ENCODE data around the gene GSDMA. TPM values are rescaled to one million over a fixed set of nuclear protein-coding genes. Genes with fewer than 3 reads are reported as not detected.

The GSDMA gene
- total RNA-seq, 1 donor from 2014 or later: 2.5 TPM

DNA sequence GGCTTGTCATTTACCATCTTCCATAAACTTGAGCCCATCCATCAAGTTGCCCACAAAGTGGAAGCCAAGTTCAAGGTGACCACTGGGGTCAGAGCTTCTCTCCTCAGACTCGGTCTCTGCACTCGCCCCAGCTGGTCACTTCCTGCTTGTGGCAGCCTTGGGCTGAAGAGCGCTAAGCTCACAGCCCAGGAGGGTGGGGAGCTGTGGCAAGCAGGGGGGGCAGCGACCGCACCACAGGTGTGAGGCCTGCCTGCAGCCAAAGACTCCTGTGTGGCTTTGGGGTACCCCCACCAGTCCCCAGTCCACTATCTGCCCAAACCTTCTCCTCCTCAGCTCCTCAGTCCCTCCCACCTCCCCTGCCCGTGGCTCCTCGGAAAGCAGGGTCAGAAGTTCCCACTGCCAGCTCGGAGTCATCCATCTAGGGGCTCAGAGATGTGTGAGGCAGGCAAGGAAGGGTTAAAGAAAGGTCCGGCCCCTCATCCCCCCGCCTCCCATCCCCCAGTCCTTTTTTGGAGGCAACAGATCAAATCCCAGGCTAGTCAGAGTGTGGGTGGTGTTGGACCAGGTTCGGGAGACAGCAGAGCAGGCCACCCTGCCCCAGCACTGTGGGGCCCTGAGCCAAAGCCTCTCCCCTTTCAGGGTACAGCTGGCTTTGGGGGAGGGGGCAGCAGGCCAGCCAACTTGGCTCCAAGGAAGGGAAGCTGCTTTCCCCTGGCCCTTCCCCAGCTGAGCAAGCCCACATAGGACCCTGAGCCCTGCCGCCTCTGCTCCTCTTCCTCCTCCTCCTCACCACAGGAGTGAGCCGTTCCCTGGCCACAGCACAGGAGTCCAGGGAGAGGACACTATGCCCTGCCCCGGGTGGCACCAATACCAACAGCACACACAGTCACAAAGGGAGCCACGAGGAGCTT, 55.7 kb downstream of the GSDMA start:
- intact Hi-C loops (cut with micrococcal nuclease): no loop called here

DNA sequence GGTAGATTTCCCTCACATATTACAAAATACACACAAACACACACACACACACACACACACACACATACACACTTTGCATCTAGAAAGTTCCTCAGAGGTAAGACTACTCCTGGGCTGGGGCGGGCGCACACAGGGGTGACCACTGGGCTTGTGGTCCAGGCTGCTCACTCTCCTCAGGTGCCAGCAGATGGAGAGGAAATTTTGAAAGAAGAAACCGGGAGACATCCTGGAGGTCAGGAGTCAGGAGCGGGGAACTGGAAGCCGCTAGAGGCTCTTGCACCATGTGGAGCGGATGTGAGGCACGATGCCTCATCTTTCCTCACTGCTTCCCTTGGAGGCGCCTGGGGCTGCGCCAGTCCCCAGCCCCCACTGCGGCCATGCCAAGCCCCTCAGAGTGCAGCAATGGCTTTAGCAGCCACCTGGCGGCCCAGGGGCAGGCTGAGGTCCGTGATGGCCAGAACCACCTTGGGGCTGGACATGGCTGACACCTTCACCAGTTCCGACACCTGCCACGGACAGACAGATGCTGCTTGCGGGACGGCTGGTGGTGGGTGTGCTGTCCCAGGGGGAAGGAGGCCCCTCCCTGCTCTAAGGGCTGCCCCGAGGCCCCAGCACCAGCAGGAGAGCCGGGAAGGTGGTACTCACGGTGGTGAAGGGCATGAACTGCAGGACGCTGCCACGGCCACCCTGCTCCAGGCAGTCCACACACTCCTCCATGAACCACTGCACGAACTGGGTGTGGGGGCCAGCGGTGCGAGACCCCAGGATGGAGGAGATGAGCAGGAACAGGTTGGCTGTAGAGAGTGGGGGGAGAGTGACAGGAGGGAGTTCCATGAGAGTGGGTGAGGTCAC, 56.6 kb downstream of the GSDMA start:
- intact Hi-C loops (cut with micrococcal nuclease): no loop called here

- intact Hi-C loops (cut with micrococcal nuclease): no loop called here
Observed at GRCh38 chr17:40020146-40020545, 57.3 kb downstream of the GSDMA start.

DNA sequence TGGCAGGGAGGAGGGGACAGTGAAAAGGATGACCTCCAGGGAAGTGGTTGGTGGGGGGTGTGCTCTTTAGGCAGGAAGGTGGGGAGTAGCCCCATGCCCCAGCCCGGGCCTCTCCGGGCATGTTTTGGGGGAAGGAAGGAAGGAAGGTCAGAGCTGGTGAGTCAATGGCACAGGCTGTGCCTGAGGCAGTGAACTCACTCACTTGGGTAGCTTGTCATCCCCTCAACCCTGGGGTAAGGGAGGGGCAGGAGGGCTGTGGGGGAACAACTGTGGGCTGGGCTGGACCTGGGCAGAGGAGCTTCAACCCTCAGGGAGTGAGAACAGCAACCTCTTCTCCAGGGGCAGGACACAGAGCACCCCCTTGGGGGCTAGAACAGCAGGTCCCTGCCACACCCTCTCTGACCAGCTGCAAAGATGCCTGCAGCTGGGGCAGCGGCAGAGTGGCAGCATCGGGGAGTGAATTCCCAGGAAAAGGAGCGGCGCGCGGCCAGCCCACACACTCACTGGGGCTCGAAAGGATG, 58.7 kb downstream of the GSDMA start:
- intact Hi-C loops (cut with micrococcal nuclease): no loop called here

DNA sequence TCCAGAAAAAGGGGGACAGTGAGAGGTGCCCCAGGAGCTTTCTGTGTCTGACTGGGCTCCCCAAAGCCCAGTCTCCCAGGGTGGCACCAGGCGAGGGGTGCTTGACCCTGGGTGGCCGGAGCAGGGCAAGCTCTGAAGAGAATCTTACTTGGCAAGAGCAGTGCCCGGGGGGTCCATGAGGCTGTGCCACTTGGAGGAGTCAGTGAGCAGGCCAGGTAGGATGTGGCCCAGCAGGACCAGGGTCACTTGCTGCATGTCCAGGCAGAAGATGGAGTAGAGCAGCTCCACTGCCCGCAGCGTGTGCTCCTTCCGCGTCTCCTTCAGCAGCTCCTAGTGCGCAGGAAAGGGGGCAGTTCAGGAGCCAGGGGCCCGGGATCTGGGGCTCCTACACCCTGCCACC, 59.7 kb downstream of the GSDMA start:
- intact Hi-C loops (cut with micrococcal nuclease): no loop called here

DNA sequence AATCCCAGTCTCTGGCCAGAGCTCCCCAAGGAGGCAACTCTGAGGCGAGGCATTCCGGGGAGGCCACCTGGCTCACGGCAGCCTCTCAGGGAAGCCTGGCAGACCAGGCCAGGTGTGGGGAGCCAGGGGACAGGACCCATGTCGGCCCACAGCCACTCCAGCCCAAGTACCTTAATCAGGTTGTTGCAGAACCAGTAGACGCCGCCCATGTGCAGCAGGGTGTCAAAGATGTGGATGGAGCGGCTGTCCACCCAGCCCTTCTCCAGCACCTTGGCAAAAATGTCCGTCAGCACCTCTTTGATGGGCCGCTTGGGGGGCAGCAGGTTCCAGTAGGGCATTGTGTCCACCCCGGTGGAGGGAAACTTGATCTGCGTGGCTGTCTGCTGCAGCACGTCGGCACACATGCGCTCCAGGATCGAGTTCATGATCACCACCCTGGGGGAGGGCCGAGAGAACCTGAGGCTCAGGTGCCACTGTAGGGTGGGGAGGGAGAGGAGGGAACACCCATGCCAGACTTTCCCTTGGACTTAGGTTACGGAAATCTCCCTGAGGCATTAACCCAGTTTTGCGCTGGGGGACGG, 60.2 kb downstream of the GSDMA start:
- intact Hi-C loops (cut with micrococcal nuclease): no loop called here

DNA sequence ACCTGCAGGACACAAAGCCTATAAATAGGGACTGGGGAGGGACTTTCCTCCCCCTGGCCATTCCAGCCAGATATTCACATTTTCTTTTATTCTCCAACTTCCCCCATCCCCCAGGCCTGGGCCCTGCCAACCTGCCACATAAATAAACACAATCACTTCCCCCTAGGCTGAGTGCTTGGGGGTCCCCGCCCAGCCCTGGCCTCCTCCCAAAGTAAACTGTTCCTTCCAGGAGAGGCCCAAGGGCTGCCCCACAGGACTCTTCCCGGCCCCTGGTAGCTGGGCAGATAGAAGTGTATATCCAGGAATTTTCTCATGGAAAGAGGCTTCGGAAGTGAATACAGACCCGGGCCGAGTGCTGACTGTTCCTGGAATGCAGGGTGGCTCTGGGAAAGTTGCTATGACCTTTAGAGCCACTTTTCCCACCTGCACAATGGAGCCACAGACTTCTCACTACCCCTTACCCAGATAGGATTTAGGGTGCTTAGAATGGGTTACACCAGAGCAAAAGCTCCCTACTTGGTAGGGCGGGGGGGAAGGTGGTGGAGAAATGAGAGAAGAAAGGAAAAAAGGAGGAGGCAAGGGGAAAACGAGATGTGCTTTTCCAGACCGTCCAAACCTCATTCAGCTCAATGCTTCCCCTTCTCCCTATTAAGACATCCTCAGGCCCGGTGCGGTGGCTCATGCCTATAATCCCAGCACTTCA, 60.9 kb downstream of the GSDMA start:
- intact Hi-C loops (cut with micrococcal nuclease): no loop called here

- intact Hi-C loops (cut with micrococcal nuclease): no loop called here
Observed at GRCh38 chr17:40024901-40025300, 62.1 kb downstream of the GSDMA start.

GRCh38 chr17:40025559-40025958, 62.8 kb downstream of the GSDMA start:
- intact Hi-C loops (cut with micrococcal nuclease): no loop called here

DNA sequence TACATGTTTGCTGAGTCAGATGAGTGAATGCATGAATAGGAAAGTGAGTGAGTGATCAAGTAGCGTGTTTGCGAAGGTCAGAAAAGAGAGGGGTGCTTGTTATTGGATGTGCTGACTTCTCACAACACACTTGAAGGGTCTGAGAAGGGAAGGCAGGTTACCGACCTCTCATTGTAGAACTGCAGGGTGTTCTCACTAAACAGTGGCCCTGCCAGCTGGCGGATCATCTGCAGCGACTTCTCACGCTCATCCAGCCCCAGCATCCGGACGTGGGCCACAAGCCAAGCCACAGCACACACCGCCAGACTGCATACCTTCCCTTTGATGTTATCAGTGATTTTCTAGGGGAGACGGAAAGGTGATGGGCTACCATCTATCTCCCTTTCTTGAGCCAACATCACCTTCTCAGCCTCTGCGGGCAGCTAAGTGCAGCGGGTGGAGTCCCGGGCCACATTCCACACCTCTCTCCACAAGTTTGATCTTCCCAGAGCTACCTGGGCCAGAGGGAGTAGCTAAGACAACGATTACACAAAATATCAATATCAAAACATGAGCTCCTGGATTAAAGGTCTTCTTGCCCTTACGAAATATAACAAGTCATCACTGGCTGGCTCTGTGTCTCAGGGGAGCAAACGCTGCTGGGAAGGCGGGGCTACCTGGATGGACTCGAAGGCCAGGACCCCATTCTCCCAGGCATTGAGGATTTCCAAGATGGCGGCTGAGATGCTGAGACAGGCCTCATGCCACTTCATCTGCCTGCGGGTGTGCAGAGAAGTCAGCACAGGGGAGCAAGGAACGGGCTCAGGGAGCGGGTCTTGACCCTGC, 63.4 kb downstream of the GSDMA start:
- intact Hi-C loops (cut with micrococcal nuclease): loop anchor here (2.0 kb wide), 1 partner anchor 45 kb away; the partner anchor contains the start of gene PSMD3

DNA sequence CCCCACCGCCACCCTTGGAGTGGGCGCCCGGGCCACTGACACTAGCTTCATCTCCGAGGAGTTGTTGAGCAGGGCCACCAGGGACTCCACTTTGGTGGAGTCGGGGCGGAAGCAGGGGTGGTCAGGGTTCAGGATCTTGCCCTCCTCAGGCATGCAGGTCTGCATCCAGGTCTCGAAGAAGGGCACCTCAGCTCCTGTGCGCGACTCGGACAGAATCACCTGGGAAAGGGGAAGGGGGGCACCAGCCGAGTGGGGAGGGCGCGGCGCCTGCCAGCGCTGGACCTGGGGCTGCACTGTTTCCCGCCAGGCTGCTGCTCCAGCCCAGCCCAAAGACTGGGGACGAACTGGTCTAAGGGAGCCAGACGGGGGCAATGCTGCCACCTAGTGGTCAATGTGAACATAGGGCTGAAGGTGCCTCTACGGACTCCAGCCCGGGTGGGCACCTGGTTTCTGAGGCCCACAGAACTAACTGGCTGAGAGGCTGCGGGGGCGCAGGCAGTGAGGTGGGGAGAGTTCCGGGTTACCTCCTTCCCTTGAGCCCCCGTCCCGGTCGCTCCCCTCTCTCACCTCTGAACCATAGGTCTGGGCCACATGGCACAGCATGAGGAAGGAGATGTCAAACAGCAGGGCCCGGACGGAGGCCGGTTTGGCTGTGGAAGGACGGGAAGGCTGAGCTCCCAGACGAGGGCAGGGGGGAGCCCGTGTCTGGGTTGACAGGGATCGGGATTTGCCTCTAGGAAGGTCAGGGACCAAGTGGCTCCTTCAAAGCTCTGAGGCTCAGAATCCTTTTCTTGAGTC, 64.2 kb downstream of the GSDMA start:
- intact Hi-C loops (cut with micrococcal nuclease): loop anchor here (1.0 to 2.0 kb wide), 4 partner anchors 14 to 405 kb away; partner anchors contain the start of gene PSMD3

Other genes starting within 250 kb of the GSDMA start
- gene MIEN1, start 232.5 kb upstream of the GSDMA start, total RNA-seq: 45.6 and 46.4 TPM in 2 replicates
- gene GRB7, start 225.1 kb upstream of the GSDMA start, total RNA-seq: 0.86 and 0.95 TPM in 2 replicates
- 36.1 and 37.6 TPM in 2 replicates for gene IKZF3, start 98.7 kb upstream of the GSDMA start, total RNA-seq
- gene ZPBP2, start 94.8 kb upstream of the GSDMA start, total RNA-seq: 0.22 TPM in 1 of 2 replicates, not detected in the other
- gene GSDMB, start 44.4 kb upstream of the GSDMA start, total RNA-seq: 87.5 and 92.1 TPM in 2 replicates
- 243 and 250 TPM in 2 replicates for gene ORMDL3, start 35.4 kb upstream of the GSDMA start, total RNA-seq
- gene LRRC3C, start 35.3 kb upstream of the GSDMA start, total RNA-seq: not detected in 2 replicates
- 130 and 132 TPM in 2 replicates for gene PSMD3, start 17.8 kb downstream of the GSDMA start, total RNA-seq
- gene CSF3, start 52.4 kb downstream of the GSDMA start, total RNA-seq: not detected in 2 replicates
- 90.9 and 107 TPM in 2 replicates for gene MED24, start 91.4 kb downstream of the GSDMA start, total RNA-seq
- gene THRA, start 100.0 kb downstream of the GSDMA start, total RNA-seq: 1.6 and 1.8 TPM in 2 replicates
- gene NR1D1, start 137.6 kb downstream of the GSDMA start, total RNA-seq: 3.3 and 3.7 TPM in 2 replicates
- 78.7 and 83.6 TPM in 2 replicates for gene MSL1, start 159.0 kb downstream of the GSDMA start, total RNA-seq
- gene CASC3, start 177.5 kb downstream of the GSDMA start, total RNA-seq: 90.5 and 95.1 TPM in 2 replicates
- 7.4 and 9.6 TPM in 2 replicates for gene RAPGEFL1, start 214.5 kb downstream of the GSDMA start, total RNA-seq